HEK293 (cell line): Measurements from ENCODE around the gene PDE3A.

Experiments used
- CTCF ChIA-PET: fragments of 350-600 bp; formaldehyde crosslinking; extraction: SDS; loops from one replicate; lab custom pipeline; 2021; ENCODE audit warnings: antibody characterized with exemption; lab: Yijun Ruan, JAX
- POLR2A ChIA-PET: fragments of 300-600 bp; formaldehyde crosslinking; extraction: SDS; loops from one replicate; lab custom pipeline; 2020; ENCODE audit warnings: antibody characterized with exemption, inconsistent platforms; lab: Yijun Ruan, JAX
- H3K27ac ChIP-seq: fragments of 200-500 bp; sonication (Bioruptor generic); 2 replicates; pipeline ENCODE4 v1.5.1; 2014; ENCODE audit warnings: low read depth, low read length, control low read depth, inconsistent platforms; ENCODE audit errors: extremely low read depth
- H3K36me3 ChIP-seq, 2 experiments: fragments of 200-500 bp in 1 of 2; sonication (Bioruptor generic) in 1 of 2; 1 replicate in 1 of 2; 2 replicates in 1 of 2; pipeline ENCODE4 v1.5.1; 2014 to 2017; ENCODE audit warnings: inconsistent platforms in 2 of 2, low read length in 2 of 2; ENCODE audit not compliant: control insufficient read depth in 2 of 2, insufficient read depth in 1 of 2
- H3K4me1 ChIP-seq: fragments of 200-500 bp; sonication (Bioruptor generic); 2 replicates; pipeline ENCODE4 v1.5.1; 2014; ENCODE audit warnings: mild to moderate bottlenecking, low read length, inconsistent platforms; ENCODE audit not compliant: control insufficient read depth, insufficient read depth
- H3K4me3 ChIP-seq: 2 replicates; pipeline ENCODE4 v1.5.1; 2011; ENCODE audit warnings: low read depth, mild to moderate bottlenecking, control low read depth, low read length, moderate library complexity
- H3K9me3 ChIP-seq: fragments of 200-500 bp; sonication (Bioruptor generic); 2 replicates; pipeline ENCODE4 v1.5.1; 2014; ENCODE audit warnings: low read depth, low read length, inconsistent platforms; ENCODE audit not compliant: control insufficient read depth, insufficient read depth
- ATF2 ChIP-seq: fragments of 450-650 bp; formaldehyde crosslinking; IDR thresholded peaks from 2 replicates; pipeline ENCODE4 v1.5.1; 2016; ENCODE audit warnings: missing biosample characterization, missing genetic modification characterization, low read depth
- BCL11B ChIP-seq: fragments of 450-650 bp; formaldehyde crosslinking; IDR thresholded peaks from 2 replicates; pipeline ENCODE4 v1.5.1; 2016; ENCODE audit warnings: low read depth, missing biosample characterization, missing genetic modification characterization
- KLF8 ChIP-seq: fragments of 450-650 bp; formaldehyde crosslinking; IDR thresholded peaks from 2 replicates; pipeline ENCODE4 v1.5.1; 2016; ENCODE audit warnings: missing biosample characterization, missing genetic modification characterization
- MEIS1 ChIP-seq: sonication (generic); formaldehyde crosslinking; IDR thresholded peaks from 2 replicates; pipeline ENCODE4 v1.8.1; 2022; ENCODE audit warnings: missing genetic modification reagents, mild to moderate bottlenecking, borderline replicate concordance
- PRDM10 ChIP-seq: fragments of 450-650 bp; formaldehyde crosslinking; IDR thresholded peaks from 2 replicates; pipeline ENCODE4 v1.5.1; 2016; ENCODE audit warnings: missing biosample characterization, missing genetic modification characterization
- SCRT1 ChIP-seq: fragments of 450-650 bp; formaldehyde crosslinking; IDR thresholded peaks from 2 replicates; pipeline ENCODE4 v1.5.1; 2016; ENCODE audit warnings: missing biosample characterization, missing genetic modification characterization, borderline replicate concordance
- SCRT2 ChIP-seq: fragments of 450-650 bp; formaldehyde crosslinking; IDR thresholded peaks from 2 replicates; pipeline ENCODE4 v1.5.1; 2016; ENCODE audit warnings: missing biosample characterization, missing genetic modification characterization
- SP7 ChIP-seq: fragments of 450-650 bp; formaldehyde crosslinking; IDR thresholded peaks from 2 replicates; pipeline ENCODE4 v1.5.1; 2016; ENCODE audit warnings: missing biosample characterization, missing genetic modification characterization
- TCF7L2 ChIP-seq: IDR thresholded peaks from 2 replicates; pipeline ENCODE4 v1.6.1; 2011; ENCODE audit warnings: low read depth, mild to moderate bottlenecking, inconsistent platforms, low read length, moderate library complexity, borderline replicate concordance
- ZEB2 ChIP-seq: fragments of 450-650 bp; formaldehyde crosslinking; IDR thresholded peaks from 2 replicates; pipeline ENCODE4 v1.5.1; 2016; ENCODE audit warnings: missing biosample characterization, missing genetic modification characterization
- ZNF174 ChIP-seq: fragments of 450-650 bp; formaldehyde crosslinking; IDR thresholded peaks from 2 replicates; pipeline ENCODE4 v1.5.0; 2017; ENCODE audit warnings: missing biosample characterization, mild to moderate bottlenecking, missing genetic modification characterization
- ZNF184 ChIP-seq: fragments of 450-650 bp; IDR thresholded peaks from 2 replicates; pipeline ENCODE4 v1.5.1; 2018; ENCODE audit warnings: missing biosample characterization, mild to moderate bottlenecking, missing genetic modification characterization
- ZNF280C ChIP-seq: fragments of 450-650 bp; formaldehyde crosslinking; IDR thresholded peaks from 2 replicates; pipeline ENCODE4 v1.5.1; 2016; ENCODE audit warnings: missing biosample characterization, missing genetic modification characterization
- ZNF280D ChIP-seq: fragments of 450-650 bp; formaldehyde crosslinking; IDR thresholded peaks from 2 replicates; pipeline ENCODE4 v1.5.1; 2016; ENCODE audit warnings: missing biosample characterization, missing genetic modification characterization
- ZNF341 ChIP-seq: fragments of 450-650 bp; formaldehyde crosslinking; IDR thresholded peaks from 2 replicates; pipeline ENCODE4; 2016; ENCODE audit warnings: low read depth, missing biosample characterization, missing genetic modification characterization
- ZNF548 ChIP-seq: fragments of 450-650 bp; formaldehyde crosslinking; IDR thresholded peaks from 2 replicates; pipeline ENCODE4 v1.5.1; 2016; ENCODE audit warnings: missing biosample characterization, missing genetic modification characterization
- ZNF561 ChIP-seq: fragments of 450-650 bp; IDR thresholded peaks from 2 replicates; pipeline ENCODE4 v1.5.1; 2018; ENCODE audit warnings: missing biosample characterization, missing genetic modification characterization, borderline replicate concordance
- ZNF624 ChIP-seq: fragments of 450-650 bp; formaldehyde crosslinking; IDR thresholded peaks from 2 replicates; pipeline ENCODE4 v1.5.1; 2017; ENCODE audit warnings: missing biosample characterization, missing genetic modification characterization
- ZNF670 ChIP-seq: fragments of 450-650 bp; formaldehyde crosslinking; IDR thresholded peaks from 2 replicates; pipeline ENCODE4 v1.5.1; 2016; ENCODE audit warnings: missing biosample characterization, missing genetic modification characterization, low read depth
- ZNF747 ChIP-seq: fragments of 450-650 bp; formaldehyde crosslinking; IDR thresholded peaks from 2 replicates; pipeline ENCODE4 v1.5.1; 2016; ENCODE audit warnings: missing biosample characterization, missing genetic modification characterization
- ZNF76 ChIP-seq: fragments of 450-650 bp; formaldehyde crosslinking; IDR thresholded peaks from 2 replicates; pipeline ENCODE4; 2016; ENCODE audit warnings: low read depth, missing biosample characterization, missing genetic modification characterization, borderline replicate concordance
- ZNF768 ChIP-seq: fragments of 450-650 bp; formaldehyde crosslinking; IDR thresholded peaks from 2 replicates; pipeline ENCODE4 v1.5.1; 2018; ENCODE audit warnings: missing biosample characterization, mild to moderate bottlenecking, missing genetic modification characterization
- ZNF777 ChIP-seq: fragments of 450-650 bp; formaldehyde crosslinking; IDR thresholded peaks from 2 replicates; pipeline ENCODE4 v1.5.1; 2017; ENCODE audit warnings: missing biosample characterization, missing genetic modification characterization, borderline replicate concordance
- ZSCAN4 ChIP-seq: fragments of 450-650 bp; formaldehyde crosslinking; IDR thresholded peaks from 2 replicates; pipeline ENCODE4 v1.5.1; 2017; ENCODE audit warnings: missing biosample characterization, missing genetic modification characterization

PDE3A gene

GRCh38 chr12:20656600-20656999 is 288.3 kb downstream of the PDE3A start:
- Histone ChIP-seq H3K4me3 (no peak overlapping the region), H3K27ac (no peak overlapping the region), H3K9me3 (no peaks in the 10 kb centered on the region), H3K36me3 (no peaks in the 10 kb centered on the region), H3K4me1 (no peaks in the 10 kb centered on the region)
- TF ChIP-seq ZNF174 (tag by site-specific recombination) (no peak), KLF8 (tag by site-specific recombination) (no peak), SCRT2 (tag by site-specific recombination) (no peak), ZNF670 (tag by site-specific recombination) (no peak), ZNF768 (tag by site-specific recombination) (no peak), ZNF341 (tag by site-specific recombination) (no peak), SCRT1 (tag by site-specific recombination) (no peak), BCL11B (tag by site-specific recombination) (no peak), ZEB2 (tag by site-specific recombination) (no peak), ZNF747 (no peak), SP7 (tag by site-specific recombination) (no peak), ZNF280C (tag by site-specific recombination) (no peak), ATF2 (tag by site-specific recombination) (no peak), ZNF561 (tag by site-specific recombination) (no peak), ZSCAN4 (tag by site-specific recombination) (no peak)
- POLR2A ChIA-PET, result no interaction called here
- CTCF ChIA-PET, result interaction anchor here (0.6 kb wide), 1 partner anchor 72 kb away, joined by 4 read pairs; no protein-coding TSS in a partner anchor

GRCh38 chr12:20657496-20657895 is 289.2 kb downstream of the PDE3A start:
- ChIA-PET POLR2A (interaction anchor here (0.6 kb wide), 1 partner anchor 1839 kb away, joined by 3 read pairs; no protein-coding TSS in a partner anchor), CTCF (interaction anchor here (1.1 kb wide), 1 partner anchor 12 kb away, joined by 3 read pairs; no protein-coding TSS in a partner anchor)
- H3K27ac ChIP-seq, result no peak overlapping the region
- no peaks in the 10 kb centered on the region for H3K9me3 ChIP-seq
- H3K4me3 ChIP-seq, result no peak overlapping the region
- no peaks in the 10 kb centered on the region for H3K36me3 ChIP-seq
- no peaks in the 10 kb centered on the region for H3K4me1 ChIP-seq
- TF ChIP-seq ZNF548, result no peak
- TF ChIP-seq TCF7L2, result no peak
- TF ChIP-seq ZNF76 (tag by site-specific recombination), result no peak
- TF ChIP-seq ZNF184 (tag by site-specific recombination), result no peak
- TF ChIP-seq MEIS1, result no peak
- no peak for TF ChIP-seq PRDM10
- no peak for TF ChIP-seq ZNF624 (tag by site-specific recombination)
- no peak for TF ChIP-seq ZNF280D (tag by site-specific recombination)
- no peak for TF ChIP-seq ZNF777 (tag by site-specific recombination)
